PC-9 (cell line): ENCODE results near the gene C20orf204. TPM values are rescaled to one million over a fixed set of nuclear protein-coding genes. Genes with fewer than 3 reads are reported as not detected.

Experiments used
- BruUV-seq: library from RNA; stranded (reverse); fragments of 400-500 nt; replicated peaks from 2 replicates; lab custom pipeline; 2021; lab: Mats Ljungman, UMichigan
- CTCF ChIA-PET: fragments of 300-600 bp; sonication (Branson Sonifier 250); formaldehyde crosslinking; loops from one replicate; lab custom pipeline; 2022; ENCODE audit warnings: antibody characterized with exemption; lab: Charles Lee
- POLR2A ChIA-PET: fragments of 300-600 bp; sonication (Branson Sonifier 250); formaldehyde crosslinking; loops from one replicate; lab custom pipeline; 2022; ENCODE audit warnings: antibody characterized with exemption; ENCODE audit not compliant: unreplicated experiment; lab: Charles Lee
- DNase-seq, 2 experiments: peaks; one replicate each; pipeline versions ENCODE4 v3.0.0 to v3.0.0-alpha.2; 2015 to 2022; ENCODE audit warnings: mixed read lengths in 1 of 2
- H2AFZ ChIP-seq: fragments of 200-600 bp; sonication (generic); 2 replicates; pipeline ENCODE4 v1.8.1; 2017; ENCODE audit warnings: antibody characterized with exemption
- H3F3A ChIP-seq: fragments of 200-600 bp; sonication (generic); 2 replicates; pipeline ENCODE4 v1.8.1; 2017; ENCODE audit warnings: antibody characterized with exemption, mild to moderate bottlenecking, low read depth; ENCODE audit not compliant: insufficient read depth
- H3K27ac ChIP-seq: fragments of 200-600 bp; sonication (generic); 2 replicates; pipeline ENCODE4 v1.6.1; 2016; ENCODE audit warnings: mixed run types
- H3K27me3 ChIP-seq: fragments of 200-600 bp; sonication (generic); 2 replicates; pipeline ENCODE4 v1.6.1; 2016; ENCODE audit warnings: low read depth, mixed run types; ENCODE audit not compliant: insufficient read depth
- H3K36me3 ChIP-seq: fragments of 200-600 bp; sonication (generic); 2 replicates; pipeline ENCODE4 v1.6.1; 2016; ENCODE audit warnings: low read depth, mixed run types
- H3K4me1 ChIP-seq: fragments of 200-600 bp; sonication (generic); replicated peaks from 2 replicates; pipeline ENCODE4 v1.6.1; 2016; ENCODE audit warnings: mixed run types; ENCODE audit not compliant: insufficient read depth
- H3K4me2 ChIP-seq: fragments of 200-600 bp; sonication (generic); 2 replicates; pipeline ENCODE4 v1.6.1; 2017; ENCODE audit warnings: mixed run types
- H3K4me3 ChIP-seq: fragments of 200-600 bp; sonication (generic); 2 replicates; pipeline ENCODE4 v1.6.1; 2016; ENCODE audit warnings: mixed run types
- H3K79me2 ChIP-seq: fragments of 200-600 bp; sonication (generic); 2 replicates; pipeline ENCODE4 v1.6.1; 2017; ENCODE audit warnings: low read depth, mixed run types
- H3K9me2 ChIP-seq: fragments of 200-600 bp; sonication (generic); 2 replicates; pipeline ENCODE4 v1.8.1; 2017; ENCODE audit warnings: mild to moderate bottlenecking; ENCODE audit not compliant: insufficient read depth
- H3K9me3 ChIP-seq: fragments of 200-600 bp; sonication (generic); 2 replicates; pipeline ENCODE4 v1.8.1; 2016; ENCODE audit warnings: low read depth; ENCODE audit not compliant: insufficient read depth
- H4K20me1 ChIP-seq: fragments of 200-600 bp; sonication (generic); 2 replicates; pipeline ENCODE4 v1.8.1; 2017; ENCODE audit not compliant: insufficient read depth
- CTCF ChIP-seq: fragments of 200-600 bp; sonication (generic); conservative IDR thresholded peaks from 2 replicates; pipeline ENCODE4 v1.6.1; 2017; ENCODE audit warnings: mixed run types, antibody characterized with exemption, mild to moderate bottlenecking, moderate library complexity
- EZH2 ChIP-seq: fragments of 200-600 bp; sonication (generic); IDR thresholded peaks from 2 replicates; pipeline ENCODE4 v1.8.0; 2017; ENCODE audit warnings: antibody characterized with exemption, low read depth
- intact Hi-C: fragments of 100-400 bp; cut with micrococcal nuclease; formaldehyde crosslinking; loops from one replicate; pipeline ENCODE4 v1.10.0; 2022; ENCODE audit not compliant: unreplicated experiment
- total RNA-seq: library from RNA; stranded (reverse); gene quantifications from 2 replicates; pipeline ENCODE4 v1.2.3, GENCODE V29; 2021

C20orf204 gene
- total RNA-seq, 1 experiment from 2014 or later = 3.8 TPM

DNA sequence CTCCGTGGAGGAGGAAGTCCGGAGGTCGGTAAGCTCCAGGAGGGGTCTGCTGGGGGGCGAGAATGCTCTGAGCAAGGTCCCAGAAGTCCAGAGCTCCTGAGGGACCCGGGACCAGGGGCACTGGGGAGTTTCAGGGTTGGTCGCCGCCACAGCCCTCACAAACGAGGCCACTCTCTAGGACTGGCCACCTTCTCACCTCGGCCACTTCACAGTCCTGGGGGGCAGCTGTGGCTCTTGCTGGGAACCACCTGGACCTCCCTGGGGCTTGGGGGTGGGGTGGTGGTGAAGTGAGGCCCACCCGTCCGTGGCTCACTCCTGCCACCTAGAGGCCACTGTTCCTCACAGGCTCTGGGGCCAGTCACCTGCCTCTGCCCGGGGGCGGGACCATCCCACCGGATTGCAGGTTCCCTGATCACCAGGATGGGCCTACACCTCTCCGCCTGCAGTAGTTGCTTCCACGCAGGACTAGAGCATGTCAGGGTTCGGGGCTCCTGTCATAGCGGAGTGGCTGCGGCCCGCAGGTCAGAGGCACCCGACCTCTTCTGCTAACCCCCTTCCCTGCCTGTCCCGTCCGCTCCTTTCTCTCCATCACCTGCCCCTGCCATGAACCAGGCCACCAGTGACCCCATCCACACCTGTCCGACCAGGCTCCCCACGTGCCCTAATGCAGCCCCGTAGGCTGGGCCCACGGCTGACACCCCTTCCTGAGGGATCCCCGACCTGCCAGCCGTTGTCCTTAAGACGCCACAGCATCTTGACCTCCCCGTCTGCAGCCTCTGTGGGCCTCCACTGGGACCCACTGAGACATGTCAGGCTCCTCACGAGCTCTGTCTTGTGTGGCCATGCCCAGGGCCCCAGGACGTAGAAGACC, 21.9 kb downstream of the C20orf204 start:
- peaks cover 25% of the 10 kb centered on the region; the same call in 1 of the 2 replicates for H3F3A ChIP-seq
- H3K9me3 ChIP-seq = no peaks in the 10 kb centered on the region
- TF ChIP-seq EZH2 (no peak), CTCF (peak; percentile 90)
- no peaks in the 10 kb centered on the region for H4K20me1 ChIP-seq
- H3K79me2 ChIP-seq = no peaks in the 10 kb centered on the region
- DNase-seq = peak; percentile 55 to 87
- no peaks in the 10 kb centered on the region for H3K9me2 ChIP-seq
- H3K4me3 ChIP-seq = no peak overlapping the region
- no peak overlapping the region for H3K27ac ChIP-seq
- no peaks in the 10 kb centered on the region for H3K27me3 ChIP-seq
- intact Hi-C loops = loop anchor here (5.0 kb wide), 2 partner anchors 521 to 621 kb away; partner anchors contain the start of gene PTK6
- ChIA-PET CTCF (no interaction called here), POLR2A (no interaction called here)
- BruUV-seq = no TSS peak
- no peaks in the 10 kb centered on the region for H3K36me3 ChIP-seq
- H2AFZ ChIP-seq = no peak overlapping the region
- H3K4me1 ChIP-seq = peaks cover 21% of the 10 kb centered on the region
- H3K4me2 ChIP-seq = peak overlapping the region; percentile 20; the same call in 1 of the 2 replicates

DNA sequence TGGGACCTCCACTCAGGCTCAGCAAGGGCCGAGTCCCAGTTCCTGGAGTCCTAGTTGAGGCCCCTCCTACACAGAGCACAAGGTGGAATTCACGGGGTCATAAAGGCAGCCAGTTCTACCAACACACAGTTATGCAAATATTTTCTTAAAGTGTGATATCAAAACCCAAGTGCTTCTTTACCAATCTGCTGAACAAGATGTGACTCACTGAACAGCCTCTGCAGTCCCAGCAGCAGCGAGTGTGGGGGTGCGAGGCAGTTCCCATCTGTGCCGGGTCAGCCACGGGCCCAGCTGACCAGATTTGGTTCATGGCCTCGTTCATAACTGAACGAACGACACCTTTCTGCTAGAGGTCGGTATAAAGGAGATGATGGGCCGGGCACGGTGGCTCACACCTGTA, 22.6 kb downstream of the C20orf204 start:
- Histone ChIP-seq H3K4me2 (peak overlapping the region; percentile 20; the same call in 1 of the 2 replicates), H3K79me2 (peaks cover 4% of the 10 kb centered on the region), H3K4me1 (peaks cover 21% of the 10 kb centered on the region), H4K20me1 (no peaks in the 10 kb centered on the region), H3K27me3 (no peaks in the 10 kb centered on the region), H2AFZ (no peak overlapping the region), H3K4me3 (no peak overlapping the region), H3K9me2 (no peaks in the 10 kb centered on the region), H3K27ac (no peak overlapping the region), H3K36me3 (no peaks in the 10 kb centered on the region), H3K9me3 (no peaks in the 10 kb centered on the region), H3F3A (peaks cover 28% of the 10 kb centered on the region; the same call in 1 of the 2 replicates)
- no peak for TF ChIP-seq CTCF
- POLR2A ChIA-PET = no interaction called here
- peak in 1 of 2 experiments; percentile 49 for DNase-seq
- no TSS peak for BruUV-seq
- intact Hi-C loops = loop anchor here (5.0 kb wide), 2 partner anchors 521 to 621 kb away; partner anchors contain the start of gene PTK6
- CTCF ChIA-PET = no interaction called here

DNA sequence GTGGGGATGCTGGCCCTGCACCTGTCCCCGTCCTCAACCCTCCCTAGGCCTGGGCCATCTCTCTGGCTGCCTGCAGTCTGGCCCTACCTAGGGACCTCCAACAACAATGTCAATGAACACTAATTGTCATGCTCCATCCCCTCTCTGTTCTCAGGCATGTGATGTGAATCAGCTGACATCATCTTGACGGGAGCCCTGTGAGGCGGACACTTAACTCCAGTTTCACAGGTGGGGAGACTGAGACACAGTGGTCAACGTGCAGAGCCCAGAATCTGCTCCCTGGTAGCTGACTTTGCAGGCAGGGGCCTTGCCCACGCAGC, 26.3 kb downstream of the C20orf204 start:
- H2AFZ ChIP-seq = peak overlapping the region; percentile 85
- CTCF ChIA-PET = interaction anchor here (1.0 kb wide), 1 partner anchor 82 kb away, joined by 3 read pairs; the partner anchor contains the start of gene PRPF6
- peak overlapping the region; percentile 48; the same call in 1 of the 2 replicates for H3K27ac ChIP-seq
- POLR2A ChIA-PET = interaction anchor here (0.6 to 1.0 kb wide), 3 partner anchors 81 to 542 kb away, joined by 3 to 7 read pairs (median 3); partner anchors contain the start of genes PPDPF and PRPF6
- peaks cover 19% of the 10 kb centered on the region for H3K79me2 ChIP-seq
- DNase-seq = no peak
- H3F3A ChIP-seq = peaks cover 31% of the 10 kb centered on the region; the same call in 1 of the 2 replicates
- no peaks in the 10 kb centered on the region for H3K9me3 ChIP-seq
- intact Hi-C loops = loop anchor here (2.0 to 10.0 kb wide), 4 partner anchors 17 to 197 kb away; partner anchors contain the start of genes ABHD16B, RGS19, TPD52L2 and UCKL1
- H3K4me1 ChIP-seq = peaks cover 56% of the 10 kb centered on the region
- TF ChIP-seq CTCF (no peak), EZH2 (no peak)
- no peaks in the 10 kb centered on the region for H3K27me3 ChIP-seq
- TSS peak; percentile 96 for BruUV-seq
- H3K4me3 ChIP-seq = peak overlapping the region; percentile 90
- H3K4me2 ChIP-seq = peak overlapping the region; percentile 96
- H3K9me2 ChIP-seq = no peaks in the 10 kb centered on the region
- no peaks in the 10 kb centered on the region for H3K36me3 ChIP-seq
- peaks cover 5% of the 10 kb centered on the region for H4K20me1 ChIP-seq
